Stimulated activated CD8-positive, alpha-beta memory T cell treated with anti-CD3 and anti-CD28 coated beads, Interleukin-7, amount 100 ng/mL, for 4 hours (primary cell): ENCODE data around the gene ACVR1B.

Experiments
- DNase-seq, 2 donors: peaks; one replicate each; pipeline ENCODE4 v3.0.0-alpha.2; 2020; ENCODE audit warnings: low read depth in 2 of 2

The ACVR1B gene

DNA sequence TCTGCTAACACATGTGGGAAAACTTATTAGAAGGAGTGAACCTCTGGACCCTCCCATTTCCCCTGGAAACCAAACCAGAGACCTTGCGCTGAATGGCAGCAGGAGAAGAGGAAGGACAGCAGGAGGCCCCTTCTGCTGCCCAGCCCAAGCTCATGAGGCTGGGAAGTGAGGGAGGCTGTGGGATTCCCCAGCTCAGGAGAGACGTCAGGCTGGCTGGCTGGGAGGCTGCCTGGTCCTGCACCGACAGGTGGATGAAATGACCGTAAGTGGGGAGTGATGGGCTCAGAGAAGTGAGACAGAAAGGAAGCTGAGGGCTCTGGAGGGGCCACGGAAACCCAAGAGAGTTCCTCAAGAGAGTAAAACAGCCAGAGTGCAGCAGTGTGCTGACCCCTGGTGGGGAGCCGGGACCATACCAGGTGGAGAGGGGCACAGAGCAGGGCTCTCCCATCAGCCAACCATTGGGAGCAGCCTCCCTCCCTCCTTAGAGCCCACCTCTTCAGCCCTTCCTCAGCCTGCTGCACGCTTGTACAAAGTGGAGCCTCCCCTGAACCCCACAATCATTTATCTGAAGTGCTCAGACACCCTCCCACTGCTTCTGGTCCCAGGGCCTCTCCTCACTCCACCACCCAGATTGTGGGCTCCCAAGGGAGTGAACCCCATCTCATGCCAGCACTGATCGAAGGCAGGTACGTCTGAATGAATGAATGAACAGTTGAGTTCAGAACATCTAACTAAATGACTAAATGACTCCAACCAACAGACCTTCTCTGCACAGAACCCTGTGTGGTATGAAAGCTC, 69.2 kb downstream of the ACVR1B start:
- DNase-seq, result peak; percentile 40 to 42

DNA sequence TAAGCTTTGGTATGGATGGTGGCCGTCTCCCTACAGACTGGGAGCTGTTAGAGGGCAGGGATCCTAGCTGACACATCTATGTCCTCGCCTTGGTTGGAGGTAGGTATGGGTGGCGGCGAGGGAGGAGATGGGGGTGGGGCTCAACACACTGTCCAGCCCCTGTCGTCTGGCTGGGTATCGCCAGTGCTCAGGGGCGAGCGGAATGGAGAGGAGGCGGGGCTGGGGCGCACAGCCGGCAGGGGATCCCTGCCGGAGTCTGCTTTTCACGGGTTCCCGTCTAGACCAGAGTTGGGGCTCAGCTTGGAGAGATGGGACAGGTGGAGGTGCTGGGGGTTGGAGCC, 71.3 kb downstream of the ACVR1B start:
- DNase-seq, result no peak

- peak; percentile 76 to 84 for DNase-seq
These were observed 71.9 kb downstream of the ACVR1B start for GRCh38 chr12:52023182-52023975.

GRCh38 chr12:52023976-52024688, 72.6 kb downstream of the ACVR1B start:
- no peak for DNase-seq

DNA sequence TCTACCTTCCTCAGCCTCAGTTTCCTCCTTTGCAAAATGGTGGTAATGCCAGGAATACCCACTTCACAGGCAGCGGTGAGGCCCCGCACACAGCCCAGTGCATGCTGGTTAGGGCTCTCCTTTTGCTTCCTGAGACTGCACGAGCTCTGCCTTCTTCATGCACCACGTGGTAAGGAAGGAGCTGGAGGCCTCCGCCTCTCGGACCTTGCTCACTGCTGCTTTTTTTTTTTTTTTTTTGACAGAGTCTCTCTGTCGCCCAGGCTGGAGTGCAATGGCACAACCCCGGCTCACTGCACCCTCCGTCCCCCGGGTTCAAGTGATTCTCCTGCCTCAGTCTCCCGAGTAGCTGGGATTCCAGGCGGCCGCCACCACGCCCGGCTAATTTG, 73.3 kb downstream of the ACVR1B start:
- no peak for DNase-seq

GRCh38 chr12:52026263-52026662, 74.8 kb downstream of the ACVR1B start:
- no peak for DNase-seq

GRCh38 chr12:52027085-52027843, 75.8 kb downstream of the ACVR1B start:
- no peak for DNase-seq

DNA sequence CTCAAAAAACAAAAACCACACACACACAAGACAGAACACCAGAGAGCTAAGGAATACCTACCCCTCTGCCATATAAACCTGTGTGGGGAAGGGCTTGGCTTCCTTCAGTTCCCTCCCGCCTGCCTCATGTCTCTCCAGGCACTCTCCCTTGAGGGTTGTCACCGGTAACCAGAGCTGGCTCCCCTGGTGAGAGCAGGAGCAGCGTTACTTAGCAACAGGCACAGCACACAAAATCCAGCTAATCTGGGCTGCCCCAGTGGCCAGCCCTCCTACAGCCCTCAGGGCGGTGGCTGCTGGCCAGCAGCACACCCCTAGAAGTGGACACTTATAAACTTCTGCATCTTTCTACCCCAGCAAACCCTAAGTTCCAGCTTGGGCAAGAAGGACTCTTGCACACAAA, 78.2 kb downstream of the ACVR1B start:
- no peak for DNase-seq

- no peak for DNase-seq
These were observed 80.9 kb downstream of the ACVR1B start for GRCh38 chr12:52032446-52032803.

DNA sequence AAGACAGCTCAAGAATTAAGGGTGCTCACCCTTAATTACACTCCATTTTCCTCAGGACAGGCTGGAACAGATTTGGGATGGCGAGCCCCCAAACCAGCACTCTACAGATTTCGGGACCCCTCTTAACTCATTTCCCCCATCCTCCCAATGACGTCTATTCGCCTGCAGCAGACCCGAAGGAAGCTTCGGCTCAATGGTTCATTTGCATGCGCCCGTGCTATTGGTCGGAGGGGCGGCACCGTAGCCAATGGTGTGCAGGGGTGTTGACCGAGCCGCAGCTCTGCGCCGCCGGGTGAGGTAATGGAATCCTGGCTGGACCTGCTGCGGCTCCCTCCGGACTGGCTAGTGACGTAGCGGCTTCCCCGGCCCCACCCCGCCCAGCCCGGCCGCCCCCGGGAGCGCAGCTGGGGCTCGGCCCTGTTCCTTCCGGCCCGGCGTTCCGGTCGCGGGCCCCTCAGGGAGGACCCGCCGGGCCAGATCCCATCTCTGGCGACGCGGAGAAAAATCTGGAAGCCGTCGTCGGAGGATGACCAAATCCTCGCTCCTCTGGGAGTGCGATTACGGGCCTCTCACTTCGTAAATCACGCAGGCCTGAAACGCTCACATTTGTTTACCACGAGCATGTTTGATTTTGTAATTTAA, 81.4 kb downstream of the ACVR1B start:
- DNase-seq, result peak; percentile 80 to 90

GRCh38 chr12:52033446-52034140, 82.1 kb downstream of the ACVR1B start:
- DNase-seq, result no peak

DNA sequence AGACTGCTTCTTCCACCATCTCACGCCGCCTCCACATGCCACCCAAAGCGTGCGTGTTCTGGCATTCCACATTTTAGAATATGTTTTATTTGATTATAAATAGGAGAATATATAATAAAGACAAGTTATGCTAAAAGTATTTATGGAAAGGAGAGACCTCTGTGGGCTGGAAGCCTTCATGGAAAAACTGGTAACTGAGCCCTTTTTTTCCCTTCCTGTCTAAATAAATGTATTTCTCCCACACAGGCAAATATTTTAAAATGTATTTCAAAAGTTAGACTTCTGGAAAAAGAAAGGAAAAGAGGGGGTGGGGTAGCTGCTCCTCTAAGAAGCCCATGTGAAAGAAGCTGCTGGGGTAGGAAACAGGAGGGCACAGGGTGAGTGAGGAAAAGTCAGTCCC, 83.7 kb downstream of the ACVR1B start:
- DNase-seq, result no peak

- DNase-seq, result no peak
These were observed 84.4 kb downstream of the ACVR1B start for GRCh38 chr12:52035926-52036325.

DNA sequence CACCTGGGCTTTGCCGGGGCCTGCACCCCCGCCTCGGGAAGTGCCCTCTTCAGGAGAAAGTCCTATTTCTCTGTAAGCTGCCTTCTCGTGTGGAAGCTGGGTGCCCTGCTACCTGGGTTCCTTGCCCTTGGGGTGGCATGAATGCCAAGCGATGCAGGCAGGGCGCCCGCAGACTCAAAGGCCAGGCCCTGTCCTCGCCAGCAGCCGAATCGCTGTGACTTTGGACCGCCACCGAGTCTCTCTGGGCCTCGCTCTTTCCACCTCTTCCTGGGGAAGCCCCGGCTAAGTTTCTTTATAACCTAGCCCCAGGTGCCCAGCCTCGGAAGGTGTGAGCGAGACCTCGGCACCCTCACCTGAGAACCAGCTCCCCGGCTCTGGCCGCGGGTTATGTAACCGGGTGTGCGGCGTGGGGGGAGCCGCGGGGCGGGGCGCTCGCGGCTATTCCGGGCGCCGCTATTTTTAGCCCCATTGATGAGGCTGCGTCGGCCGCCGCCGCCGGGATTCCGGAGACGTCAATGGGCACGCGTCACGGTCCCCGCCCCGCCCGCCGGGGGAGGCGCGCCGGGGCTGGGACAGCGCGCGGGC, 85.2 kb downstream of the ACVR1B start:
- DNase-seq, result peak; percentile 76 to 85

DNA sequence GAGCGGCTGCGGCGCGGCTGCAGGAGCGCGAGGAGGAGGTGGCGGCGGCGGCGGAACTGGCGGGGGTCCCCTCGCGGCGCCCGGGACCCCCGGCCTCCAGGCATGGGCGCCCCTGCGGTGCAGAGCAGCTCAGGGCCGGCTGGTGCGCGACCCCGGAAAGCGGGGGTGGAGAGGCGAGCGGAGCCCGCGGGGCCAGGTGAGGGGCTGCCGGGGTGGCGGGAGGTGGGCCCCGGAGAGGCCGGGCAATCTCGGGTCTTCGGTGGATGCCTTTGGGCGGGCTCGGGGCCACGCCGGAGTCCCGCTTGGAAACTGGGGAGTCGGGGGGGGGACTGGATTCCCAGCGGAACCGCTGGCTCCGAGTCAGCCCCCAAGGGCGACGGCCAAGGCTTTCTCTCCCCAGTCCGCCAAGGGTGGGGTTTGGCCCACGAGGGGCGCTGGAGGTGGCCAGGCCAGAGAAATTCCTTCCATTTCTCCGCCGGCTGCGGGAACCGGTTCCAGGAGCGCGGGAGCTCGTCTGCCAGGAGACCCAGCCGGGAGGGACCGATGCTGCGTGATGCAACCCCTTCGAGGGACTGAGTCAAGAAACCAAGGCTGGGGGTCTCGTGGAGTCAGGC, 85.9 kb downstream of the ACVR1B start:
- DNase-seq, result no peak

- DNase-seq, result no peak
These were observed 86.9 kb downstream of the ACVR1B start for GRCh38 chr12:52038447-52038846.

DNA sequence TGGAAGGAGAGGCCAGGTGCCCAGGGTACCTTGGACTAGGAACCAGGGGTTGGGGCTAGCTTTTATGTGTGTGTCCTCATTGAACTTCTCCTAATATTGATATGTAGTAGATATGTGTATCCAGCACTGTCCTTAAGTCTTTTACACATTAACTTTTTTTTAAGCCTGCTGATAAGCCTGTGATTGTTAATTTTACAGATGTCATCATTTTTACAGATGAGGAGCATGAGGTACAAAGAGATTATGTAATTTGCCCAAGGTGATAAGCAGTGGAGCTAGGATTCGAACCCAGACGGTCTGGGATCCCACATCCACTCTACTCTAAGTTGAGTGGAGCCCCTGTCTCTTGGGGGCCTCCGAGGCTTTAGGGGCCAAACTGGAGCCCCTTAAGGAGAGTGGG, 89.5 kb downstream of the ACVR1B start:
- no peak for DNase-seq

- DNase-seq, result peak; percentile 37 to 55
These were observed 90.2 kb downstream of the ACVR1B start for GRCh38 chr12:52041695-52042123.

GRCh38 chr12:52042706-52043385, 91.3 kb downstream of the ACVR1B start:
- no peak for DNase-seq
